HEK293T (cell line): Measurements from ENCODE around the gene MEF2B.
A peak's percentile ranks its signal among the peaks of the same experiment; 100 is the strongest.

Experiments used
- CTCF ChIA-PET: fragments of 350-600 bp; formaldehyde crosslinking; extraction: SDS; loops from one replicate; lab custom pipeline; 2021; ENCODE audit warnings: antibody characterized with exemption, inconsistent platforms; lab: Yijun Ruan, JAX
- POLR2A ChIA-PET: fragments of 350-600 bp; formaldehyde crosslinking; extraction: SDS; loops from one replicate; lab custom pipeline; 2020; ENCODE audit warnings: antibody characterized with exemption, inconsistent platforms; lab: Yijun Ruan, JAX
- DNase-seq: peaks from one replicate; pipeline ENCODE4 v3.0.0; 2012; ENCODE audit warnings: mixed read lengths; ENCODE audit errors: extremely low spot score
- ARNT ChIP-seq: fragments of 450-650 bp; IDR thresholded peaks from 2 replicates; pipeline ENCODE4 v1.6.1; 2017; ENCODE audit warnings: mild to moderate bottlenecking
- BHLHE40 ChIP-seq: fragments of 450-650 bp; IDR thresholded peaks from 2 replicates; pipeline ENCODE4 v1.6.1; 2016; ENCODE audit warnings: mild to moderate bottlenecking, moderate library complexity, borderline replicate concordance
- CTBP1 ChIP-seq: fragments of 450-650 bp; IDR thresholded peaks from 2 replicates; pipeline ENCODE4 v1.6.1; 2016; ENCODE audit warnings: borderline replicate concordance
- ELF4 ChIP-seq: fragments of 450-650 bp; IDR thresholded peaks from 2 replicates; pipeline ENCODE4 v1.6.1; 2017; ENCODE audit warnings: antibody characterized with exemption
- FOXA1 ChIP-seq: fragments of 450-650 bp; IDR thresholded peaks from 2 replicates; pipeline ENCODE4 v1.6.1; 2016; ENCODE audit warnings: mild to moderate bottlenecking
- FOXK2 ChIP-seq: fragments of 450-650 bp; IDR thresholded peaks from 2 replicates; pipeline ENCODE4 v1.6.1; 2016; ENCODE audit warnings: mild to moderate bottlenecking
- FOXM1 ChIP-seq: fragments of 450-650 bp; IDR thresholded peaks from 2 replicates; pipeline ENCODE4 v1.6.1; 2017; ENCODE audit warnings: mild to moderate bottlenecking, borderline replicate concordance
- HDGF ChIP-seq: fragments of 450-650 bp; IDR thresholded peaks from 2 replicates; pipeline ENCODE4 v1.6.1; 2017; ENCODE audit warnings: antibody characterized with exemption, borderline replicate concordance
- L3MBTL2 ChIP-seq: fragments of 450-650 bp; conservative IDR thresholded peaks from 2 replicates; pipeline ENCODE4 v1.6.1; 2016; ENCODE audit warnings: mild to moderate bottlenecking
- LEF1 ChIP-seq: fragments of 450-650 bp; IDR thresholded peaks from 2 replicates; pipeline ENCODE4 v1.6.1; 2017; ENCODE audit warnings: mild to moderate bottlenecking, borderline replicate concordance
- NFRKB ChIP-seq: fragments of 450-650 bp; IDR thresholded peaks from 2 replicates; pipeline ENCODE4 v1.6.1; 2016; ENCODE audit warnings: mild to moderate bottlenecking, moderate library complexity
- PKNOX1 ChIP-seq: fragments of 450-650 bp; IDR thresholded peaks from 2 replicates; pipeline ENCODE4 v1.6.1; 2016
- SP1 ChIP-seq: fragments of 450-650 bp; IDR thresholded peaks from 2 replicates; pipeline ENCODE4 v1.6.1; 2017
- SUZ12 ChIP-seq: fragments of 450-650 bp; IDR thresholded peaks from 2 replicates; pipeline ENCODE4 v1.6.1; 2016; ENCODE audit warnings: mild to moderate bottlenecking
- TARDBP ChIP-seq: fragments of 450-650 bp; IDR thresholded peaks from 2 replicates; pipeline ENCODE4 v1.6.1; 2016
- ZNF384 ChIP-seq: fragments of 450-650 bp; IDR thresholded peaks from 2 replicates; pipeline ENCODE4 v1.6.1; 2016

The MEF2B gene

GRCh38 chr19:19131989-19132388 lies 38.1 kb downstream of the MEF2B start:
- DNase-seq = no peak
- ChIA-PET POLR2A (no interaction called here), CTCF (no interaction called here)
- TF ChIP-seq TARDBP (no peak), ARNT (no peak), ELF4 (no peak), HDGF (no peak), ZNF384 (no peak), LEF1 (no peak), FOXM1 (no peak)

GRCh38 chr19:19126102-19126501 lies 44.0 kb downstream of the MEF2B start:
- CTCF ChIA-PET = no interaction called here
- TF ChIP-seq SUZ12 = no peak
- TF ChIP-seq SP1 = no peak
- no peak for TF ChIP-seq L3MBTL2
- TF ChIP-seq FOXM1 = no peak
- TF ChIP-seq ELF4 = no peak
- TF ChIP-seq HDGF = no peak
- TF ChIP-seq ARNT = no peak
- TF ChIP-seq LEF1 = no peak
- TF ChIP-seq BHLHE40 = no peak
- no peak for TF ChIP-seq NFRKB
- no peak for TF ChIP-seq FOXA1
- TF ChIP-seq CTBP1 = no peak
- no peak for TF ChIP-seq TARDBP
- TF ChIP-seq ZNF384 = no peak
- DNase-seq = no peak
- POLR2A ChIA-PET = no interaction called here

- CTCF ChIA-PET = no interaction called here
- POLR2A ChIA-PET = no interaction called here
- DNase-seq = no peak
- TF ChIP-seq CTBP1 = no peak
- no peak for TF ChIP-seq NFRKB
- TF ChIP-seq L3MBTL2 = no peak
- no peak for TF ChIP-seq TARDBP
- TF ChIP-seq SUZ12 = no peak
- no peak for TF ChIP-seq ARNT
- TF ChIP-seq BHLHE40 = no peak
- TF ChIP-seq SP1 = no peak
These were observed 46.7 kb downstream of the MEF2B start for GRCh38 chr19:19123386-19123785.

GRCh38 chr19:19122902-19123301 lies 47.2 kb downstream of the MEF2B start:
- ChIA-PET POLR2A (no interaction called here), CTCF (no interaction called here)
- no peak for TF ChIP-seq FOXA1
- TF ChIP-seq FOXM1 = no peak
- TF ChIP-seq ZNF384 = no peak
- no peak for TF ChIP-seq SP1
- TF ChIP-seq LEF1 = no peak
- TF ChIP-seq TARDBP = no peak
- TF ChIP-seq SUZ12 = no peak
- no peak for TF ChIP-seq BHLHE40
- TF ChIP-seq FOXK2 = no peak
- no peak for TF ChIP-seq HDGF
- TF ChIP-seq PKNOX1 = no peak
- TF ChIP-seq CTBP1 = no peak
- no peak for TF ChIP-seq ARNT
- no peak for TF ChIP-seq L3MBTL2
- TF ChIP-seq ELF4 = no peak
- TF ChIP-seq NFRKB = no peak
- DNase-seq = no peak

GRCh38 chr19:19121371-19121770 lies 48.7 kb downstream of the MEF2B start:
- POLR2A ChIA-PET = no interaction called here
- TF ChIP-seq NFRKB (no peak), ZNF384 (no peak), ARNT (no peak), FOXK2 (no peak), SP1 (no peak), HDGF (no peak), L3MBTL2 (no peak), ELF4 (no peak), SUZ12 (no peak), LEF1 (no peak), CTBP1 (no peak), TARDBP (no peak), BHLHE40 (no peak), PKNOX1 (no peak)
- CTCF ChIA-PET = no interaction called here
- no peak for DNase-seq

- TF ChIP-seq FOXM1 (no peak), SUZ12 (no peak), ARNT (no peak), PKNOX1 (no peak), CTBP1 (no peak), FOXA1 (no peak), HDGF (no peak), SP1 (no peak), NFRKB (no peak), BHLHE40 (no peak), ZNF384 (no peak)
- POLR2A ChIA-PET = no interaction called here
- peak; percentile 95 for DNase-seq
- CTCF ChIA-PET = no interaction called here
These were observed 49.5 kb downstream of the MEF2B start for GRCh38 chr19:19120308-19121231.
